Stimulated activated CD4-positive, alpha-beta T cell treated with anti-CD3 and anti-CD28 coated beads, Interleukin-15, amount 100 ng/mL, for 24 hours (primary cell): ENCODE data around the gene CCDC69.
"Not testable (repeated sequence)": the region's sequence is repeated elsewhere in the genome, so short reads cannot be mapped to it uniquely, and the experiment has no call there.

ENCODE experiments used
- DNase-seq: peaks from one replicate; pipeline ENCODE4 v3.0.0-alpha.2; 2020

Gene CCDC69

DNA sequence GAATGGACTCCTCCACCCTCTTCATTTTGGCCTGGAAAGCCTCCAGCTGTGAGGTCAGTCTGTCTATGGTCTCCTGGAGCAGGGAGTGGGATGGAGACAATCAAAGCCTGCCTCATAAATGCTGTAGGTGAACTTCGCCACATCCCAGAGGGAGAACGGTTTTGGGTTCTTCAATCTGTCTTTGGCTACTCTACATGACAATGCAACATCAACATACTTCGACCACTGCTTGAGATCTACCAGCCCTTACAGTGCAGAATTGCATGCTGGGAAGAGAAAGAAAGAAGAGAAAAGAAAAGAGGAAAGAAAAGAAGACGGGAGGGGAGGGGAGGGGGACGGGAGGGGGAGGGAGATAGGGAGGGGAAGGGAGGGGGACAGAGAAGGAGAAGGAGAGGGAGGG, 37.8 kb downstream of the CCDC69 start:
- DNase-seq: no peak

DNA sequence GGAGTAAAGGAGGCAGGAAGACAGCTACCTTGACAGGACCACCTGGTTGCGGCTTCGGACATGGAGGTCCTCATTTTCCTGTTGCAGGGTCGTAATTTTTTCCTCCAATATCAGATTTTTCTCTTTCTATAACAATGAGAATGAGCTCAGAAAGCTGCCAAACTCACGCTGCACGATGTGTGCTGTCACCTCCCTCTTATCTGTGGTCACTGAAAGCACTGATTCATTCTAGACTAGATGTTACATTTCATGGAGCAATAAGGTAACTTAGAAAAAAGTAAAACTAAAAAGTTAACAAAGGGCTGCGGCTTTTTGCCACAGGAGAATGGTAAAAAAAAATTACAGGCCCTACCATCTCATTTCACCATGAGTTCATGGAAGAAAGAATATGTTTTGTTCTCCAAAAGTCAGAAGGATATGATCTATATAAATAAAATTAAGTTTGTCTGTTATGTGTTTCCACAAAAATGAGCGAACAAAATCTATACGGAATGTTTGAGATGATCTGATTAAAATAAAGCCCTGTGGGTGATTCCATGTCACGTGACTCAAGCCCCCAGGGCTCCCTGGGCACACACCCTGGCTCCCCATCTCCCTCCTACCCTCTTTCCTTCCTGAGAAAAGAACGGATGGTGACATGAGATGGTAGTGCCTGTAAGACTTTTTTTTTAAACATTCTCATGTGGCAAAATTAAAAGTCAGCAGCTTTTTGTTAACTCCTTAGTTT, 39.4 kb downstream of the CCDC69 start:
- no peak for DNase-seq

DNA sequence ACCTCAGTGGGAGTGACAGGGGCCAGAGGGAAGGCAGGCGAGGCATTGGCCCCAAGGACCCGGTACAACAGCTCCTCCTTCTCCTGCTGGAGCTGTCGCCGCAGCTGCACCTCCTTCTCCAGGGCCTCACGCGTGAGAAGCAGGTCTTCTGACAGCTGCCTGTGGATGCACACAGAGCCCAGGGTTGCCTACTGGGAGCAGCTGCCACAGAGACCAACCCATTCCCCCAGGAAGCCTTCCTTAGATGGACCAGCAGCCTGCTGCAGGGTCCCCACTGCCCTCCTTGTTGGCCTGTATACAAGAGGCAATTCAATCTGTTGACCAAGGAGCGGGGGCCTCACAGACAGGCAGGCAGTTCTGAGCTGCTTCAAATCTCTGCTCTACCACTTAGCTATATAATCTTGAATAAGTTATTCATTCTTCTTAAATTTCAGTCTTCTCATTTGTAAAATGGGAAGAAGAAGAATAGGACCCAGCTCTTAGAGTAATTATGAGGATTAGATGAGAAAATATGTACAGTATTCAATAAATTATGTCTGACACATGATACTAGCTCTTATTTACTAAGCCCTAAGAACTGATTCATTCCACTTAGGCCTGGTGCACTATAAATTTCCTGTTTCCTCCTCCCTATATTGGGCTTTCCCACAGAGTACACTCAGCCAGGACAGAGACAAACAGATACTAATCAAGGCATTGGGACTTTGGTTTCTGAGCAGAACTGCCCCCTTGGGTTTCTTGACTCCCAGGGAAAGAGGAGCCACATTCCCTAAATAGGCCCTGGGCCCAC, 40.2 kb downstream of the CCDC69 start:
- no peak for DNase-seq

DNA sequence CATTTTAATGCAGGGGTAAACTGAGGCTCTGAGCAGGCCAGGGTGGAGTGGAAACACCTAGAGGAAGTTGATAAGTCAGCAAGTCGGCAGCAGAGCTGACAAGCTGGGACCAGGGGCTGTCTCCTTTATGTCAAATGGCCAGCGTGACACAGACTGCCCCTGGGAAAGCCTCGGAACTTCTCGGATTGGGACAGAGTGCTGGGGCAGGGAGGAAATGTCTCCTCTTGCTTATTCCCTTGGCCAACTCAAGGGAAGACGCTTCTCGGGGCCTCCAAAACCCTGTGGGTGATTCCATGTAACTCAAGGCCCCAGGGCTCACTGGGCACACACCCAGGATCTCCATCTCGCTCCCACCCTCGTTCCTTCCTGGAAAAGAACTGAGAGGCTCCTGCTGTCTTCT, 40.9 kb downstream of the CCDC69 start:
- DNase-seq: no peak

DNA sequence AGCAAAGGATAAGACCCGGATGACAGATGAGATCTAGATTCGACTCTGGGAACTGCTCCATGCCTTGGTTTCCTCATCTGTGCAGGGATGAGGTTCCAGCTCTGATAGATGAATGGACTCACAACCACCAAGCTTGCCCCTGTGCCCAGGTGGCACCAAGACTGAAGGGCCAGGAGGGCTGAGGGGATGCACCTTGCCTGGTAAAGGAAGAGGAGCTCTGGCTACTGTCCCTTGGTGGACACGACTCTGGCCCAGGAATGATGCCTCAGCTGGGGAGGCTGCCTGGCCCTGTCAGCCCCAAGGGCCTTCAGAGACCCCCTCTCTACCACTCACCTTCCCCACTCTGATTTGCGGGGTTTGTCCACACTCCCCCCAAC, 41.4 kb downstream of the CCDC69 start:
- no peak for DNase-seq

DNA sequence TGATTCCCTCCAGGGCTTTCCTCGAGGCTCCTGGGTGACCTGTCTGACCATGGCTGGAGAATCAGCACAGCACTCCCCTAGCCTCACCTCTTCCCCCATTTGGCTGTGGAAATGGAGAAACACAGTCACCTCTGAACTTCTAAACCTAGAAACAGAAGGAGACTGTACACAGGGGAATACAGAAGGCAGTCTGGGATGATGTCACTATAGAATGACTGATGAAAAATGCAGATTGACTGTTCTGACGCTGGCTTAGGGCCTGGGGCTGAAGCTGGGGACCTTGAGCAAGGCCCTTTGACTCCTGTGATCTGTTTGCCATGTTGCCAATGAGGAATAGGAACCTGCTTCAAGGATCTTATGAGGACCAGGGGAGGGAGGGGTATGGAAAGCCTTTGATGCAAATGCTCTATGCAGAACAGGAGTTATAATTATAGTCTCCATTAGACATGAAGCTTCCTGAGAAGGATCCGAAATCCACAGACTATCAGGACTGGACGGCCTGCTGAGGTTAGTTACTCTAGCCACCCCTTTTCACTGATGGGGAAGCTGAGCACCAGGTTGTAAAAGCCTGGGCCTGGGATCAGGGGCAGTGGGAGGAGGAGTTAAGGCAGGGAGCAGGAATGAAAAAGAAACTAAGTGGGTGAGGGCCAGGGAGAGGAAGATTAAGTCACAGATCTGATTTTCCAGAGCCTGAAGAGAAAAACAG, 41.9 kb downstream of the CCDC69 start:
- no peak for DNase-seq

DNA sequence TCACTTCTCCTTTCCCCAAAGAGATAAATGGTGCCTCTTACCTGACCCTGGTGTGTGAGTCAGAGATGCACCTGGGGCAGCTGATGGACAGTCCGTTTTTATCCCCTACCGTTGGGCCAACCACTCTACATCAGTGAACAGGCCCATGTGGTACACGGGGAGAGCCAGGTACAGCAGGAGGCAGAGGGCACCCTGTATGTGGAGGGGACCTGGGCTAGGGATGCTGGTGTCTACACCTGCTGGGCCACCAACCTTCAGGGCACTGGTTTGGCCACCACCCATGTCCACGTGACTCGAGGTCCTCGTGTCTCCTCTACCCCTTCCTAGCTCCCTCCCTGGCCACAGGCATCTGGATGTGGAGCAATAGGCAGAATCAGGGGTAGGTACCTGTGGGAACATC, 43.6 kb downstream of the CCDC69 start:
- DNase-seq: no peak

- DNase-seq: no peak
Observed at GRCh38 chr5:151179489-151179840, 44.4 kb downstream of the CCDC69 start.

- DNase-seq: no peak
Observed at GRCh38 chr5:151178777-151179488, 45.0 kb downstream of the CCDC69 start.

DNA sequence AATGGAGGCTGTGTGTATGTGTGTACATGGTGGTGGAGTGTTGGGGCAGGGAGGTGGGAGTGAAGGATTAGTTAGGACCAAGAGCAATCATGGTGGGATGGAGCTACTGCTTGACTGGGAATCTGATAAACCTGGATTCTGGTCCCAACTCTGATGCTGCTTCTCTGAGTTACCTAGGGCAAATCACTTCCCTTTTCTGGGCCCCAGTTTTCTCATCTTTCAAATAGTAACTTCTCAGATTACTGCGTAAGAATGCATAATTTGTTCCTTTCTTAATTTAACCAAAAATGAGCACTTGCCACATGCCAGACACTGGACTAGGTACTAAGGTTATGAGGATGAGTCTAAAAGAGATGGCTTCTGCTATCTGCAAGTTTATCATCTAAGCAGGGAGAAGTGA, 45.5 kb downstream of the CCDC69 start:
- DNase-seq: no peak

DNA sequence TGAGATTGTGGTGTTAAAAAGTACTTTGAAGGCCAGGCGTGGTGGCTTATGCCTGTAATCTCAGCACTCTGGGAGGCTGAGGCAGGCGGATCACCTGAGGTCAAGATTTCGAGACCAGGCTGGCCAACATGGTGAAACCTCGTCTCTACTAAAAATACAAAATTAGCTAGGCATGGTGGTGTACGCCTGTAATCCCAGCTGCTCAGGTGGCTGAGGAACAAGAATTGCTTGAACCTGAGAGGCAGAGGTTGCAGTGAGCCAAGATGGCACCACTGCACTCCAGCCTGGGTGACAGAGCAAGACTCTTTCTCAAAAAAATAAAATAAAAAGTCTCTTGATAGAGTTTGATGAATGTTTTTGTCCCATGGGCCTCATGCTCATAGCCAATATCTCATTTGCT, 47.6 kb downstream of the CCDC69 start:
- not testable (repeated sequence) for DNase-seq

- no peak for DNase-seq
Observed at GRCh38 chr5:151174612-151175101, 49.2 kb downstream of the CCDC69 start.

- no peak for DNase-seq
Observed at GRCh38 chr5:151173711-151174611, 49.9 kb downstream of the CCDC69 start.

- DNase-seq: no peak
Observed at GRCh38 chr5:151171529-151171928, 52.4 kb downstream of the CCDC69 start.

DNA sequence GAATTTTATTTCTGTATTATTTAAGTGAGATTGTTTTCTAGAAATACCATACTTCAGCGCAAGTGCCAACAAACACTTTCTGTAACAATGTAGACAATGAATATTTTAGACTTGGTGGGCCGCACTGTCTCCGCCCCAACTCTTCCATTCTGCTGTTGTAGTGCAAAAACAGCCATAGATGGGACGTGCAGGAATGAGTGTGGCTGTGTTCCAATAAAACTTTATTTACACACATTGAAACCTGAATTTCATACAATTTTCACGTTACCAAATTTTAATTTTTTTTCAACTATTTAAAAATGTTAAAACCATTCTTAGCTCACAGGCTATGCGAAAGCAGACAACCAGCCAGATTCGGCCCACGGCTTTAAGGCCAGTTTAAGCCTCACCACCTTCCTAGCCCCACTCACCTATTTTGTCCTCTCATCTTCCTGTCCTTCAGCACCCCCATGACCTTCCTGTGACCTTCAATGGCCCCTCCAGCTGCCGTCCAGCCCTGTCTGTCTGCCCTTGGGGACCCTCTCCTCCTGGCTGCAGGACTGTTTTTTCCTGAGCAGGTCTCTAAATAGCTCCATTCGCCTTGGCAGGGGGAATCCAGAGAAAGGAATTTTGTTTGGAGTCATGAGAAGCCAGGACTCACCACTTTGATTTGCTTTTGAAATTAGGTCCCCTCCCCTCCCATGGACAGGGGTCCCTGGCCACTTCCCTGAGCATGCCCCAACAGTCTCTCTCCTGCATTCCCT, 55.1 kb downstream of the CCDC69 start:
- DNase-seq: no peak

- no peak for DNase-seq
Observed at GRCh38 chr5:151167022-151167421, 56.9 kb downstream of the CCDC69 start.

GRCh38 chr5:151164687-151165392, 59.1 kb downstream of the CCDC69 start:
- peak; percentile 83 for DNase-seq

DNA sequence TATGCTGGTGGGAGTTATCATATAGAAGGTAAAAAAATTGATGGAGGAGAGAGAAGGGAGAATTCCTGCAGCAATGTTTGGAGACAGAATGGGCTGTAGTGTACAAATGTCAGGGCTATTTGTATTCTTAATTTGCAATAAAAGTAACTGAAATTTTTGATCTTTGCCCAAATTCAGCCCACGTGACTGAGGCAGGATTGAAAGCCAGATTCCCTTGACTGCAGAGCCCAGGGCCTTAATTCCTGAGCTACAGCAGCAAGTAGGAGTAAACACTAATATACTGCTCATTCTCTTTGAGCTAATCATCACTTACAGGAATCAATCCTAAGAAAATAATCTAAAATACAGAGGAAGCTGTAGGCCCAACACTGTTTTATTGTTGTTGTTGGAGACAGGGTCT, 61.1 kb downstream of the CCDC69 start:
- DNase-seq: no peak

GRCh38 chr5:151159649-151160373, 64.1 kb downstream of the CCDC69 start:
- no peak for DNase-seq

- DNase-seq: no peak
Observed at GRCh38 chr5:151158287-151158661, 65.6 kb downstream of the CCDC69 start.
